NB4 (cell line): ENCODE data around the gene GAPDHS.

Experiments used
- DNase-seq: peaks from one replicate; pipeline ENCODE4 v3.0.0; 2010; ENCODE audit warnings: low read depth
- H3K4me3 ChIP-seq: one replicate; pipeline ENCODE4 v1.5.1; 2011; ENCODE audit warnings: mild to moderate bottlenecking, low read depth, low read length, moderate library complexity
- CTCF ChIP-seq: IDR thresholded peaks from one replicate; pipeline ENCODE4 v1.5.1; 2012; ENCODE audit warnings: low read depth, low read length
- MYC ChIP-seq: IDR thresholded peaks from 2 replicates; pipeline ENCODE4 v1.6.1; 2011; ENCODE audit warnings: low read depth, low read length
- POLR2A ChIP-seq: IDR thresholded peaks from 2 replicates; pipeline ENCODE4 v1.6.1; 2011; ENCODE audit warnings: mild to moderate bottlenecking; ENCODE audit not compliant: insufficient read length; ENCODE audit errors: extremely low read depth
- TF ChIP-seq, protein P1 (sequence below): IDR thresholded peaks from 2 replicates; pipeline ENCODE4 v1.6.1; 2011; ENCODE audit warnings: low read depth, low read length

The GAPDHS gene

GRCh38 chr19:35491836-35492360 lies 41.4 kb upstream of the GAPDHS start:
- no peak overlapping the region for H3K4me3 ChIP-seq
- TF ChIP-seq CTCF (no peak), MYC (no peak), POLR2A (no peak)
- TF ChIP-seq, protein P1, sequence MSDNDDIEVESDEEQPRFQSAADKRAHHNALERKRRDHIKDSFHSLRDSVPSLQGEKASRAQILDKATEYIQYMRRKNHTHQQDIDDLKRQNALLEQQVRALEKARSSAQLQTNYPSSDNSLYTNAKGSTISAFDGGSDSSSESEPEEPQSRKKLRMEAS = no peak
- no peak for DNase-seq

DNA sequence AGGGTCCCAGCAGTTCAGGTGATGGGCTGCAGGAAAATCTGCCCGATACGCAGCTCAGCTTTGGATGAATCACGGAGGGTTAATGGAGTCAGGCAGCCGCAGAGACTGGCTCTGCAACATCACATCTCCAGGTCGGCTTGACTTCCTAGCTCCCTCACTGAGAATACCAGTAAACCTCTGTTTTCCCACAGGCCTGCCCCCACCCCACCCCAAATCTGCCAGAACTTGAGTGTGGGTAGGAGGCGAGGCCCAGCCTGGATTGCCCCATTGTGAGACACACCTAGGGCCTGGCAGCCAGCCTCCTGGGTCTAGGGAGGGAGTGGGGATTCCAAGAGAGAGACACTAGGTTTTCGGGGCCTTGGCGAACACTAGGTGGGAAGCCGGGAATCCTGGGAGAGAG lies 39.3 kb upstream of the GAPDHS start:
- TF ChIP-seq POLR2A (no peak), MYC (no peak), CTCF (no peak)
- TF ChIP-seq, protein P1 = no peak
- no peak overlapping the region for H3K4me3 ChIP-seq
- DNase-seq = no peak

DNA sequence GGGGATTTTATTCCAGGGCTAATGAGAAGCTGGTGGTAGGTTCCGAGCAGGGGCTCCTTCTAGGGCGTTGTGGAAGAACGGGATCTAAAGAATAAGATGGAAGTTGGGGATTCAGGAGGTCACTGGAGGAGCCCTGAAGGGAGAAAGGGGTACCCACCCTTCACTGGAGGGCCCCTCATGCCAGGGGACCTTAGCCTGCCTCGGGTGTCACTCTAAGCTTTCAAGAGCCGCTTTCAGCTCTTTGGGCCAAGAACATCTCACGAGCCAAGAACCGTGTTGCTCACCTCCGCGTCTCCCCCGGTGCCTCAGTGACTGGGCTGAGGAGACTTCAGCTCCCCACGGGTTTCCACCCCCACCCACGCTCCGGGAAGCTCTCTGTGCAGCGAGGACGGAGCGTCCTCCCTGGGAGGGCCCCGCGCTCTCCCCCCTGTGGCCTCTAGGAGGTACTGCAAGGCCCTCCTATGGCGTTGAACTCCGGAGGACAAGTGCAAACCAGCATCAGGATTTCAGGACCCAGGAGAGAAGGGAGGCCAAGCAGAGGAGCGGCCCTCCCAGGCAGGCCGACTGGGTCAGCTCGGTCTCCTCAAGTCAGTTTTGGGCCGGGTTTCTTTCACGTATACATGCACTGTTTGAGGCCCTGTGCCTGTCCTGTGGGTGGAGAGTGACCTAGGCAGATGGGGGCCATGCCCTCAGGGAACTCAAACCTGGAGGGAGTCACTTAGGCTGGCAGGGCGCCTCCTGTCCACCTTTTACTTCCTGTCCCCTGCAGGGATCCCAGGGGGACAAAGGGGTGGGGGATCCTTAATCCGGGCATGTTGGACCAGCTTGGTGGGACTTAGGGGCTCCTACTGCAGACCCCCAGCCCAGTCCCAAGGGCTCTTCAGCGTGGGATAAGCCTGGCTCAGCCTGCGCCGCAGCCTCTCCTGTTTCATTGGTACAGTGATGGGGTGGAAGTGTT lies 37.9 kb upstream of the GAPDHS start:
- TF ChIP-seq POLR2A (no peak), CTCF (peak; percentile 76), MYC (no peak)
- TF ChIP-seq, protein P1 = no peak
- H3K4me3 ChIP-seq = no peak overlapping the region
- DNase-seq = peak; percentile 55

DNA sequence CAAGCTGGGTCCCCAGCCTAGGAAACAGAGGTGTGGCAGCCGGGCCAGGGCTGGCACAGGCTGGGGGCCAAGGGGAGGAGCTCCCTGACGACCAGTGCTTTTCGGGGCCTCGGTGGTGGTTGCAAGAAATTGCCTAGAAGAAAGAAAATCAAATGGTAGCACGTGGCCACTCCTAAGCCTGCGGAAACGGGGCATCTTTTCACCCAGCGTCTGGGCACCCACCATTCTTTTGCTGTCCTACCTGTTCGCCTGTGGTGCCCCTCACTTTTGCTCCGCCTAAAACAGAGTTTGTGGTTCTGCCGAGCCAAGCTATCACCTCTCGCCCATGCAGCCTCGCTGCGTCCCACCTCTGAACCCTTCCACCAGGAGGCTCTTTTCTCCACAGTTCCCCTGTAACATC lies 35.9 kb upstream of the GAPDHS start:
- TF ChIP-seq CTCF (no peak), POLR2A (no peak)
- no peak overlapping the region for H3K4me3 ChIP-seq
- DNase-seq = no peak

GRCh38 chr19:35498220-35498619 lies 35.0 kb upstream of the GAPDHS start:
- H3K4me3 ChIP-seq = no peak overlapping the region
- no peak for DNase-seq
- TF ChIP-seq, protein P1 = no peak
- TF ChIP-seq POLR2A (no peak), CTCF (no peak), MYC (no peak)
